PC-3 (cell line): ENCODE data around the gene PREPL. TPM values are rescaled to one million over a fixed set of nuclear protein-coding genes. Genes with fewer than 3 reads are reported as not detected.

Experiments used
- ATAC-seq: fragments of 200-7000 bp; cut with Tn5 transposase; 2 replicates; pipeline ENCODE4 v1.9.1; 2020; ENCODE audit warnings: mild to moderate bottlenecking, moderate library complexity
- BruUV-seq: library from RNA; stranded (reverse); fragments of 400-500 nt; replicated peaks from 2 replicates; lab custom pipeline; 2021; lab: Mats Ljungman, UMichigan
- CTCF ChIA-PET: fragments of 300-600 bp; sonication (Branson Sonifier 250); formaldehyde crosslinking; loops from one replicate; lab custom pipeline; 2022; ENCODE audit warnings: antibody characterized with exemption; lab: Charles Lee
- POLR2A ChIA-PET: fragments of 300-600 bp; sonication (Branson Sonifier 250); formaldehyde crosslinking; loops from one replicate; lab custom pipeline; 2022; ENCODE audit warnings: antibody characterized with exemption; ENCODE audit not compliant: unreplicated experiment; lab: Charles Lee
- DNase-seq: peaks from one replicate; pipeline ENCODE4 v3.0.0-alpha.2; 2015
- H2AFZ ChIP-seq: fragments of 300-600 bp; sonication (generic); 2 replicates; pipeline ENCODE4 v1.6.0; 2016; ENCODE audit warnings: antibody characterized with exemption, low read length
- H3F3A ChIP-seq: fragments of 300-600 bp; sonication (generic); one replicate; pipeline ENCODE4 v1.6.0; 2017; ENCODE audit warnings: antibody characterized with exemption, low read length, control low read depth, mild to moderate bottlenecking; ENCODE audit not compliant: unreplicated experiment
- H3K27ac ChIP-seq: fragments of 300-600 bp; sonication (generic); 2 replicates; pipeline ENCODE4 v1.5.1; 2016; ENCODE audit warnings: mild to moderate bottlenecking, low read length
- H3K27me3 ChIP-seq: fragments of 300-600 bp; sonication (generic); 2 replicates; pipeline ENCODE4 v1.6.1; 2016; ENCODE audit warnings: low read length, mixed read lengths
- H3K36me3 ChIP-seq: fragments of 300-600 bp; sonication (generic); 2 replicates; pipeline ENCODE4 v1.6.1; 2016; ENCODE audit warnings: low read depth, mixed run types, low read length, mixed read lengths
- H3K4me1 ChIP-seq: fragments of 300-600 bp; sonication (generic); 2 replicates; pipeline ENCODE4 v1.5.1; 2016; ENCODE audit warnings: low read length; ENCODE audit not compliant: insufficient read depth
- H3K4me2 ChIP-seq: fragments of 300-600 bp; sonication (generic); 2 replicates; pipeline ENCODE4 v1.6.0; 2016; ENCODE audit warnings: low read length
- H3K4me3 ChIP-seq: fragments of 300-600 bp; sonication (generic); 2 replicates; pipeline ENCODE4 v1.5.1; 2016; ENCODE audit warnings: mild to moderate bottlenecking, low read length, mixed read lengths
- H3K79me2 ChIP-seq: fragments of 300-600 bp; sonication (generic); 2 replicates; pipeline ENCODE4 v1.6.1; 2017; ENCODE audit warnings: low read length, mixed read lengths
- H3K9ac ChIP-seq: fragments of 300-600 bp; sonication (generic); 2 replicates; pipeline ENCODE4 v1.6.0; 2016; ENCODE audit warnings: mild to moderate bottlenecking, low read length
- H3K9me2 ChIP-seq: fragments of 300-600 bp; sonication (generic); replicated peaks from 2 replicates; pipeline ENCODE4 v1.6.1; 2016; ENCODE audit warnings: mixed run types, low read length, mixed read lengths
- H3K9me3 ChIP-seq: fragments of 300-600 bp; sonication (generic); 2 replicates; pipeline ENCODE4 v1.6.1; 2016; ENCODE audit warnings: low read length, mixed read lengths
- H4K20me1 ChIP-seq: fragments of 300-600 bp; sonication (generic); 2 replicates; pipeline ENCODE4 v1.6.1; 2016; ENCODE audit warnings: low read length, mixed read lengths
- EZH2 ChIP-seq: fragments of 300-600 bp; sonication (generic); IDR thresholded peaks from one replicate; pipeline ENCODE4 v1.6.1; 2017; ENCODE audit warnings: antibody characterized with exemption, mild to moderate bottlenecking, low read length; ENCODE audit not compliant: unreplicated experiment
- EZH2phosphoT487 ChIP-seq: fragments of 300-600 bp; sonication (generic); IDR thresholded peaks from 2 replicates; pipeline ENCODE4 v1.6.1; 2018; ENCODE audit warnings: mild to moderate bottlenecking, antibody characterized with exemption, low read length, borderline replicate concordance
- intact Hi-C: fragments of 100-400 bp; cut with micrococcal nuclease; formaldehyde crosslinking; loops from 2 replicates; pipeline ENCODE4 v1.9.0; 2023
- total RNA-seq: library from RNA; depleted of rRNA; stranded (reverse); fragments of >200 nt; gene quantifications from 2 replicates; pipeline ENCODE4 v1.2.3, GENCODE V29; 2014
- TF ChIP-seq, protein P1 (sequence below): fragments of 300-600 bp; sonication (generic); conservative IDR thresholded peaks from 2 replicates; pipeline ENCODE4 v1.5.1; 2017; ENCODE audit warnings: antibody characterized with exemption, low read depth, mild to moderate bottlenecking, low read length

The PREPL gene
- total RNA-seq, 1 experiment from 2014 or later, result 36.2 TPM

DNA sequence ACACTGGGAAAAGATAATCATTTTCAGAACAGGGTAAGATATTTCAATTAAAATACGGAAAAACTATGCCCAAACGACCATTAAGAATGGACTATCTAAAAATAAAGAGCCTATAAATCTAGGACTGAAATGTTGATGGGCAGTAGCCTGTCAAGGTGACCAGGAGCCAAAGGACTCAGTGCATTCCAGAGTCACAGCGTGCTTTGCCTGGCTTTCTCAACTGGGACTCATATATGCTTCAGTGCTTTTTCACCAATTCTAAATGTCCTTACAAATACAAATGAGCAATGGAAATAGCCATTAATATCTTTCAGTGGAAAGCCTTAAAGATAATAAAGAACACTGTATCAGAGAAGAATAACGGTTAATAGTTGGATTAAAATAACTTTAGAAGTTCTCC, 35.4 kb downstream of the PREPL start:
- Histone ChIP-seq H2AFZ (no peak overlapping the region), H3K9ac (no peak overlapping the region), H3K27me3 (no peaks in the 10 kb centered on the region), H3K79me2 (no peaks in the 10 kb centered on the region), H3K27ac (no peak overlapping the region), H3K4me2 (no peak overlapping the region), H3K4me1 (no peaks in the 10 kb centered on the region), H3K9me2 (no peaks in the 10 kb centered on the region), H3K36me3 (peaks cover 44% of the 10 kb centered on the region), H4K20me1 (peaks cover 6% of the 10 kb centered on the region; the same call in 1 of the 2 replicates), H3K9me3 (no peaks in the 10 kb centered on the region), H3F3A (no peaks in the 10 kb centered on the region), H3K4me3 (no peak overlapping the region)
- ATAC-seq (no peak), DNase-seq (no peak)
- POLR2A ChIA-PET, result no interaction called here
- TF ChIP-seq, protein P1, sequence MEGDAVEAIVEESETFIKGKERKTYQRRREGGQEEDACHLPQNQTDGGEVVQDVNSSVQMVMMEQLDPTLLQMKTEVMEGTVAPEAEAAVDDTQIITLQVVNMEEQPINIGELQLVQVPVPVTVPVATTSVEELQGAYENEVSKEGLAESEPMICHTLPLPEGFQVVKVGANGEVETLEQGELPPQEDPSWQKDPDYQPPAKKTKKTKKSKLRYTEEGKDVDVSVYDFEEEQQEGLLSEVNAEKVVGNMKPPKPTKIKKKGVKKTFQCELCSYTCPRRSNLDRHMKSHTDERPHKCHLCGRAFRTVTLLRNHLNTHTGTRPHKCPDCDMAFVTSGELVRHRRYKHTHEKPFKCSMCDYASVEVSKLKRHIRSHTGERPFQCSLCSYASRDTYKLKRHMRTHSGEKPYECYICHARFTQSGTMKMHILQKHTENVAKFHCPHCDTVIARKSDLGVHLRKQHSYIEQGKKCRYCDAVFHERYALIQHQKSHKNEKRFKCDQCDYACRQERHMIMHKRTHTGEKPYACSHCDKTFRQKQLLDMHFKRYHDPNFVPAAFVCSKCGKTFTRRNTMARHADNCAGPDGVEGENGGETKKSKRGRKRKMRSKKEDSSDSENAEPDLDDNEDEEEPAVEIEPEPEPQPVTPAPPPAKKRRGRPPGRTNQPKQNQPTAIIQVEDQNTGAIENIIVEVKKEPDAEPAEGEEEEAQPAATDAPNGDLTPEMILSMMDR, result no peak
- TF ChIP-seq EZH2, result no peak
- TF ChIP-seq EZH2phosphoT487, result no peak
- no TSS peak for BruUV-seq
- intact Hi-C loops, result no loop called here
- CTCF ChIA-PET, result no interaction called here

DNA sequence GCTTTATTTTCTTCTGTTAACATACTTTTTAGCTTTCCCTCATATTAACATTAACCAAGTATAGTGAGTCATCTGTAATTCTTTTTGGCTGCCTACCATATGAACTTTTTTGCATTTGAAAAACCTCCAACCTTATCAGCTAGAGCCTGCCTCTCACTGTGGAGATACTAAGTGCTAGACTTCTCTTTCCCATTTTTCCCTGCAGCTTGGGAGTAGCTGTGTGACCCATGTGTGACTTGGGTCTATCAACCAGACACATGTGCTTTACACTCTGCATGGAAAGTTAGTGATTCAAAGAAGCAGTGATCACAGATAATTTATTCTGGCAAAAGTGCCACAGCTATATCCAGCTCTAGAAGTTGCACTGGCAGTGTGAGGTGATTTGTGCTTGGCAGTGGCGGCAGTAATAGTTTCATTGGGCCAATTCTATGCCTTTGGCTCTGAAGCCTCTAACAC, 36.3 kb downstream of the PREPL start:
- no TSS peak for BruUV-seq
- ChIA-PET POLR2A (no interaction called here), CTCF (no interaction called here)
- H3K4me1 ChIP-seq, result no peaks in the 10 kb centered on the region
- H3K4me3 ChIP-seq, result no peak overlapping the region
- TF ChIP-seq, protein P1, result no peak
- TF ChIP-seq EZH2 (no peak), EZH2phosphoT487 (no peak)
- no peaks in the 10 kb centered on the region for H3F3A ChIP-seq
- intact Hi-C loops, result no loop called here
- no peaks in the 10 kb centered on the region for H3K79me2 ChIP-seq
- H3K4me2 ChIP-seq, result no peak overlapping the region
- ATAC-seq (peak; percentile 77), DNase-seq (peak; percentile 22)
- H3K9ac ChIP-seq, result no peak overlapping the region
- H3K9me2 ChIP-seq, result no peaks in the 10 kb centered on the region
- no peaks in the 10 kb centered on the region for H3K27me3 ChIP-seq
- H4K20me1 ChIP-seq, result peaks cover 6% of the 10 kb centered on the region; the same call in 1 of the 2 replicates
- H3K36me3 ChIP-seq, result peaks cover 48% of the 10 kb centered on the region
- H3K9me3 ChIP-seq, result no peaks in the 10 kb centered on the region
- H3K27ac ChIP-seq, result no peak overlapping the region
- H2AFZ ChIP-seq, result no peak overlapping the region

DNA sequence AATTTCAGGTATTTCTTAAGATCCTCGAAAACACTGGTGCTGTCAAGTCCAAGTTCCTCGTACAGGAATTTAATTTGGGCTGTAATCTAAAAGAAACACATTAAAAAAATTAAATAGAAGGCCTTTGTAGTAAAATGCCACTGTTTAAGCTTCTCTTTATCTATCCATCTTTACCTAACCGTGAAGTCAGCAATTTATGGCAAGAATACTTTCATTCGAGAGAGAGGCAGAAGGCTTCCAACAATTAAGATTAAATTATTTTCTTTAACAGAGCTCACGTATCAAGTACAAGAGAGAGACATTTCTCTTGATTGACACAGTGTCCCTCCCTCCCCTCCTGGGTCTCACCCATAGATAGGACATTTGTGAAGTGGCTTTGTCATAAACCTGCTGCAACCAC, 39.9 kb downstream of the PREPL start:
- Histone ChIP-seq H4K20me1 (peaks cover 6% of the 10 kb centered on the region; the same call in 1 of the 2 replicates), H3K4me2 (no peak overlapping the region), H3F3A (no peaks in the 10 kb centered on the region), H3K27me3 (no peaks in the 10 kb centered on the region), H3K4me1 (no peaks in the 10 kb centered on the region), H3K36me3 (peaks cover 37% of the 10 kb centered on the region), H2AFZ (no peak overlapping the region), H3K27ac (no peak overlapping the region), H3K4me3 (no peak overlapping the region), H3K9me3 (no peaks in the 10 kb centered on the region), H3K79me2 (no peaks in the 10 kb centered on the region), H3K9ac (no peak overlapping the region), H3K9me2 (no peaks in the 10 kb centered on the region)
- ATAC-seq (no peak), DNase-seq (no peak)
- intact Hi-C loops, result no loop called here
- ChIA-PET POLR2A (no interaction called here), CTCF (no interaction called here)
- BruUV-seq, result no TSS peak
- TF ChIP-seq, protein P1, result no peak
- no peak for TF ChIP-seq EZH2phosphoT487
- TF ChIP-seq EZH2, result no peak
